HepG2 (cell line): ENCODE measurements around the gene HPCAL4. TPM values are rescaled to one million over a fixed set of nuclear protein-coding genes. Genes with fewer than 3 reads are reported as not detected.

Experiments used
- ATAC-seq: fragments of 200-7000 bp; cut with Tn5 transposase; 3 replicates; pipeline ENCODE4 v1.9.1; 2020; ENCODE audit warnings: mild to moderate bottlenecking, moderate library complexity
- BruUV-seq: library from RNA; stranded (reverse); fragments of 400-500 nt; replicated peaks from 2 replicates; lab custom pipeline; 2021; lab: Mats Ljungman, UMichigan
- CTCF ChIA-PET: fragments of 300-600 bp; formaldehyde crosslinking; extraction: SDS; loops from one replicate; lab custom pipeline; 2021; ENCODE audit warnings: low total read pairs, inconsistent platforms, low intra/inter-chr PET ratio; lab: Yijun Ruan, JAX
- POLR2A ChIA-PET: fragments of 350-600 bp; sonication (Branson Sonifier 250); formaldehyde crosslinking; loops from one replicate; lab custom pipeline; 2020; ENCODE audit warnings: antibody characterized with exemption, inconsistent platforms; lab: Yijun Ruan, JAX
- DNase-seq: peaks from one replicate; pipeline ENCODE4 v3.0.0-alpha.2; 2015; ENCODE audit warnings: low spot score
- FAIRE-seq: peaks from 3 replicates; lab custom pipeline; 2011; peaks lifted over from hg19 to GRCh38; lab: Jason Lieb, UNC
- H2AFZ ChIP-seq: one replicate; pipeline ENCODE4 v1.6.1; 2011; ENCODE audit warnings: low read length, inconsistent platforms
- H3K27ac ChIP-seq: fragments of 300-600 bp; 3 replicates; pipeline ENCODE4 v1.8.0; 2011; ENCODE audit warnings: mixed run types, mild to moderate bottlenecking, mixed read lengths, low read length, inconsistent platforms; ENCODE audit not compliant: insufficient read depth; ENCODE audit errors: extremely low read length
- H3K27me3 ChIP-seq, 2 experiments: fragments of 200-600 bp in 1 of 2; 2 replicates in 1 of 2; 3 replicates in 1 of 2; pipeline versions ENCODE4 v1.6.0 to v1.8.0; 2011; ENCODE audit warnings: low read length in 2 of 2, mild to moderate bottlenecking in 2 of 2, moderate library complexity in 2 of 2, inconsistent platforms in 1 of 2; ENCODE audit not compliant: insufficient read depth in 2 of 2, control insufficient read depth in 1 of 2
- H3K36me3 ChIP-seq, 2 experiments: fragments of 200-600 bp in 1 of 2; replicated peaks in 1 of 2; 2 replicates in 1 of 2; 3 replicates in 1 of 2; pipeline versions ENCODE4 v1.5.1 to v1.8.0; 2011; ENCODE audit warnings: low read length in 2 of 2, inconsistent platforms in 1 of 2; ENCODE audit not compliant: insufficient read depth in 2 of 2, control insufficient read depth in 1 of 2
- H3K4me1 ChIP-seq: 2 replicates; pipeline ENCODE4 v1.5.1; 2012; ENCODE audit warnings: low read length, inconsistent platforms; ENCODE audit not compliant: insufficient read depth
- H3K4me2 ChIP-seq: 2 replicates; pipeline ENCODE4 v1.6.0; 2011; ENCODE audit warnings: low read depth, low read length, inconsistent platforms
- H3K4me3 ChIP-seq, 3 experiments: fragments of 200-600 bp in 1 of 3; sonication (generic), shearing (Covaris generic) in 1 of 3; replicated peaks in 1 of 3; 2 replicates each; pipeline ENCODE4 v1.5.1; 2011 to 2016; ENCODE audit warnings: low read length in 3 of 3, inconsistent platforms in 2 of 3, low read depth in 2 of 3, mild to moderate bottlenecking in 2 of 3, control low read depth in 1 of 3, mixed read lengths in 1 of 3; ENCODE audit not compliant: insufficient read depth in 1 of 3
- H3K79me2 ChIP-seq: one replicate; pipeline ENCODE4 v1.6.1; 2011; ENCODE audit warnings: low read length, inconsistent platforms; ENCODE audit not compliant: insufficient read depth
- H3K9ac ChIP-seq: 2 replicates; pipeline ENCODE4 v1.6.0; 2011; ENCODE audit warnings: mild to moderate bottlenecking, low read depth, low read length, inconsistent platforms; ENCODE audit not compliant: insufficient read depth
- H3K9me3 ChIP-seq: 2 replicates; pipeline ENCODE4 v1.5.1; 2012; ENCODE audit warnings: mild to moderate bottlenecking, low read length
- H4K20me1 ChIP-seq: 2 replicates; pipeline ENCODE4 v1.6.0; 2011; ENCODE audit warnings: inconsistent platforms, mild to moderate bottlenecking, low read length, moderate library complexity; ENCODE audit not compliant: insufficient read depth
- DMAP1 ChIP-seq: IDR thresholded peaks from 2 replicates; pipeline ENCODE4 v1.6.1; 2016
- KDM6A ChIP-seq: IDR thresholded peaks from 2 replicates; pipeline ENCODE4 v1.6.1; 2016; ENCODE audit warnings: low read depth
- MTF1 ChIP-seq: sonication (generic); formaldehyde crosslinking; IDR thresholded peaks from 2 replicates; pipeline ENCODE4 v1.5.0; 2020; ENCODE audit warnings: missing genetic modification reagents
- SMC3 ChIP-seq: IDR thresholded peaks from 2 replicates; pipeline ENCODE4 v1.6.1; 2011; ENCODE audit warnings: low read length, improper control_type of control experiment
- ZBTB7B ChIP-seq: sonication (generic); formaldehyde crosslinking; IDR thresholded peaks from 2 replicates; pipeline ENCODE4 v1.4.0; 2020; ENCODE audit warnings: missing genetic modification reagents
- ZFY ChIP-seq: sonication (generic); formaldehyde crosslinking; IDR thresholded peaks from 2 replicates; pipeline ENCODE4 v1.4.0; 2020; ENCODE audit warnings: missing genetic modification reagents
- ZMAT3 ChIP-seq: sonication (generic); formaldehyde crosslinking; conservative IDR thresholded peaks from 2 replicates; pipeline ENCODE4 v1.7.0; 2021; ENCODE audit warnings: missing genetic modification reagents
- ZNF550 ChIP-seq: sonication (generic); formaldehyde crosslinking; IDR thresholded peaks from 2 replicates; pipeline ENCODE4 v1.4.0; 2020; ENCODE audit warnings: mild to moderate bottlenecking, missing genetic modification reagents, borderline replicate concordance
- ZNF749 ChIP-seq: sonication (generic); formaldehyde crosslinking; IDR thresholded peaks from 2 replicates; pipeline ENCODE4 v1.8.0; 2022; ENCODE audit warnings: mild to moderate bottlenecking, missing genetic modification reagents, moderate library complexity, borderline replicate concordance
- WGBS: methylation state at CpG from one replicate; pipeline ENCODE4 v1.1.6; 2017; ENCODE audit warnings: low lambda C conversion rate; 5-methylcytosine and 5-hydroxymethylcytosine counted together
- in situ Hi-C: cut with HindIII; loops from 2 replicates; pipeline ENCODE4 v1.10.0; 2017; ENCODE audit warnings: low pct_unique_long_range_greater_than_20kb; ENCODE audit not compliant: extremely low pct_ligation_motif_present
- intact Hi-C: fragments of 100-400 bp; cut with micrococcal nuclease; formaldehyde crosslinking; loops from one replicate; pipeline ENCODE4 v1.10.0; 2022; ENCODE audit not compliant: unreplicated experiment
- polyA plus RNA-seq, 8 experiments: library from polyadenylated mRNA; depleted of rRNA in 3 of 8; stranded (reverse) in 7 of 8; unstranded in 1 of 8; fragments of >200 nt; fragmentation: Illumina TruSeq in 4 of 8; extraction: Trizol in 4 of 8; gene quantifications; 2 replicates each; pipeline versions ENCODE4 v1.2.1 to v1.2.3, GENCODE V29; 2011 to 2016; ENCODE audit warnings: low read depth in 4 of 8, missing spikeins in 1 of 8, mixed read lengths in 1 of 8; ENCODE audit not compliant: insufficient read depth in 1 of 8
- total RNA-seq, 5 experiments: library from RNA; depleted of rRNA; stranded (reverse); fragments of >200 nt; fragmentation: Illumina TruSeq; extraction: Trizol; gene quantifications; 2 replicates each; pipeline ENCODE4 v1.2.3, GENCODE V29; 2016; ENCODE audit warnings: low read depth in 1 of 5
- TF ChIP-seq, protein P1 (sequence below): sonication (generic); formaldehyde crosslinking; IDR thresholded peaks from 2 replicates; pipeline ENCODE4 v1.4.0; 2020; ENCODE audit warnings: missing genetic modification reagents
- TF ChIP-seq, protein P2 (sequence below): IDR thresholded peaks from 2 replicates; pipeline ENCODE4 v1.6.1; 2016; ENCODE audit warnings: control low read depth
- TF ChIP-seq, protein P3 (sequence below): sonication (generic); formaldehyde crosslinking; IDR thresholded peaks from 2 replicates; pipeline ENCODE4 v1.4.0; 2020; ENCODE audit warnings: missing genetic modification reagents
- TF ChIP-seq, protein P4 (sequence below): sonication (generic); formaldehyde crosslinking; IDR thresholded peaks from 2 replicates; pipeline ENCODE4 v1.4.0; 2020; ENCODE audit warnings: missing genetic modification reagents
- TF ChIP-seq, protein P5 (sequence below): sonication (generic); formaldehyde crosslinking; IDR thresholded peaks from 2 replicates; pipeline ENCODE4 v1.4.0; 2020; ENCODE audit warnings: missing genetic modification reagents, low read depth, mild to moderate bottlenecking, borderline replicate concordance

The HPCAL4 gene
- total and polyA plus RNA-seq, 2 of the 13 experiments (the other 11 are each of a cell fraction or from before 2014, with no cell fraction given): not detected

DNA sequence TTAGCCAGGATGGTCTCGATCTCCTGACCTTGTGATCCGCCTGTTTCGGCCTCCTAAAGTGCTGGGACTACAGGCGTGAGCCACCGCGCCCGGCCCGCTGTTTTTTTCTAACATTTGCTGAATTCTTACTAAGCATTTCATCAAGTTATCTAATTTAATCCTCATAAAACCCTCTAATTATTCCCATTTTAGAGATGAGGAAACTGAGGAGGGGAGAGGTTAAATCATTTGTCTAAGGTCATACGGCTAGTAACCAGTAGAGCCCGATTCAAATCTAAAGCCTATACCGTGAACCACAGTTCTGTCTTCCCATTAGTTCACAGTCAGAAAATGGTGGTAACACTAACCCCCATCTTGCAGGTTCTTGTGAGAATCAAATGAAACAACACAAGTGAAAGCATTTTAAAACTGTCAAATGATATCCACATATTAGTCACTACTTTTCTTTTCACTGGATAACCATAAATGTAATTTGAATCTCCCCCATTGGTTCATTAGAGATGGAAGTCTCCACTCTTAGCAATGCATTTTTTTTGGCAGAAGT, 62.4 kb downstream of the HPCAL4 start:
- H3K36me3 ChIP-seq: no peaks in the 10 kb centered on the region
- H3K4me1 ChIP-seq: no peaks in the 10 kb centered on the region
- H3K9ac ChIP-seq: no peak overlapping the region
- TF ChIP-seq ZMAT3: no peak
- TF ChIP-seq KDM6A: no peak
- TF ChIP-seq DMAP1 (CRISPR knock-in tag): no peak
- no peak for TF ChIP-seq ZNF749 (CRISPR knock-in tag)
- TF ChIP-seq, protein P1, sequence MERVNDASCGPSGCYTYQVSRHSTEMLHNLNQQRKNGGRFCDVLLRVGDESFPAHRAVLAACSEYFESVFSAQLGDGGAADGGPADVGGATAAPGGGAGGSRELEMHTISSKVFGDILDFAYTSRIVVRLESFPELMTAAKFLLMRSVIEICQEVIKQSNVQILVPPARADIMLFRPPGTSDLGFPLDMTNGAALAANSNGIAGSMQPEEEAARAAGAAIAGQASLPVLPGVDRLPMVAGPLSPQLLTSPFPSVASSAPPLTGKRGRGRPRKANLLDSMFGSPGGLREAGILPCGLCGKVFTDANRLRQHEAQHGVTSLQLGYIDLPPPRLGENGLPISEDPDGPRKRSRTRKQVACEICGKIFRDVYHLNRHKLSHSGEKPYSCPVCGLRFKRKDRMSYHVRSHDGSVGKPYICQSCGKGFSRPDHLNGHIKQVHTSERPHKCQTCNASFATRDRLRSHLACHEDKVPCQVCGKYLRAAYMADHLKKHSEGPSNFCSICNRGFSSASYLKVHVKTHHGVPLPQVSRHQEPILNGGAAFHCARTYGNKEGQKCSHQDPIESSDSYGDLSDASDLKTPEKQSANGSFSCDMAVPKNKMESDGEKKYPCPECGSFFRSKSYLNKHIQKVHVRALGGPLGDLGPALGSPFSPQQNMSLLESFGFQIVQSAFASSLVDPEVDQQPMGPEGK (CRISPR knock-in tag): no peak
- TF ChIP-seq, protein P2, sequence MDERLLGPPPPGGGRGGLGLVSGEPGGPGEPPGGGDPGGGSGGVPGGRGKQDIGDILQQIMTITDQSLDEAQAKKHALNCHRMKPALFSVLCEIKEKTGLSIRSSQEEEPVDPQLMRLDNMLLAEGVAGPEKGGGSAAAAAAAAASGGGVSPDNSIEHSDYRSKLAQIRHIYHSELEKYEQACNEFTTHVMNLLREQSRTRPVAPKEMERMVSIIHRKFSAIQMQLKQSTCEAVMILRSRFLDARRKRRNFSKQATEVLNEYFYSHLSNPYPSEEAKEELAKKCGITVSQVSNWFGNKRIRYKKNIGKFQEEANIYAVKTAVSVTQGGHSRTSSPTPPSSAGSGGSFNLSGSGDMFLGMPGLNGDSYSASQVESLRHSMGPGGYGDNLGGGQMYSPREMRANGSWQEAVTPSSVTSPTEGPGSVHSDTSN (CRISPR knock-in tag): no peak
- TF ChIP-seq, protein P3, sequence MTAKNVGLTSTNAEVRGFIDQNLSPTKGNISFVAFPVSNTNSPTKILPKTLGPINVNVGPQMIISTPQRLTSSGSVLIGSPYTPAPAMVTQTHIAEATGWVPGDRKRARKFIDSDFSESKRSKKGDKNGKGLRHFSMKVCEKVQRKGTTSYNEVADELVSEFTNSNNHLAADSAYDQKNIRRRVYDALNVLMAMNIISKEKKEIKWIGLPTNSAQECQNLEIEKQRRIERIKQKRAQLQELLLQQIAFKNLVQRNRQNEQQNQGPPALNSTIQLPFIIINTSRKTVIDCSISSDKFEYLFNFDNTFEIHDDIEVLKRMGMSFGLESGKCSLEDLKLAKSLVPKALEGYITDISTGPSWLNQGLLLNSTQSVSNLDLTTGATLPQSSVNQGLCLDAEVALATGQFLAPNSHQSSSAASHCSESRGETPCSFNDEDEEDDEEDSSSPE (CRISPR knock-in tag): no peak
- TF ChIP-seq, protein P4, sequence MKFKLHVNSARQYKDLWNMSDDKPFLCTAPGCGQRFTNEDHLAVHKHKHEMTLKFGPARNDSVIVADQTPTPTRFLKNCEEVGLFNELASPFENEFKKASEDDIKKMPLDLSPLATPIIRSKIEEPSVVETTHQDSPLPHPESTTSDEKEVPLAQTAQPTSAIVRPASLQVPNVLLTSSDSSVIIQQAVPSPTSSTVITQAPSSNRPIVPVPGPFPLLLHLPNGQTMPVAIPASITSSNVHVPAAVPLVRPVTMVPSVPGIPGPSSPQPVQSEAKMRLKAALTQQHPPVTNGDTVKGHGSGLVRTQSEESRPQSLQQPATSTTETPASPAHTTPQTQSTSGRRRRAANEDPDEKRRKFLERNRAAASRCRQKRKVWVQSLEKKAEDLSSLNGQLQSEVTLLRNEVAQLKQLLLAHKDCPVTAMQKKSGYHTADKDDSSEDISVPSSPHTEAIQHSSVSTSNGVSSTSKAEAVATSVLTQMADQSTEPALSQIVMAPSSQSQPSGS (CRISPR knock-in tag): no peak
- no peak for TF ChIP-seq ZFY (CRISPR knock-in tag)
- no peak for TF ChIP-seq SMC3
- TF ChIP-seq ZBTB7B (CRISPR knock-in tag): no peak
- TF ChIP-seq, protein P5, sequence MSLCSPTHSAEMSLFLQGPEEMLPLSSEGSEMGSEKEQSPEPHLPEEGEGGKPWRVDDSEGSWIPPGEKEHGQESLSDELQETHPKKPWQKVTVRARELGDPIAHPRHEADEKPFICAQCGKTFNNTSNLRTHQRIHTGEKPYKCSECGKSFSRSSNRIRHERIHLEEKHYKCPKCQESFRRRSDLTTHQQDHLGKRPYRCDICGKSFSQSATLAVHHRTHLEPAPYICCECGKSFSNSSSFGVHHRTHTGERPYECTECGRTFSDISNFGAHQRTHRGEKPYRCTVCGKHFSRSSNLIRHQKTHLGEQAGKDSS (CRISPR knock-in tag): no peak
- TF ChIP-seq MTF1 (CRISPR knock-in tag): no peak
- no peak for TF ChIP-seq ZNF550 (CRISPR knock-in tag)
- ChIA-PET POLR2A (no interaction called here), CTCF (no interaction called here)
- H3K79me2 ChIP-seq: no peaks in the 10 kb centered on the region
- no TSS peak for BruUV-seq
- H3K4me3 ChIP-seq: no peak overlapping the region
- ATAC-seq (no peak), DNase-seq (no peak), FAIRE-seq (no peak)
- H3K27me3 ChIP-seq: peaks cover 5 to 65% of the 10 kb centered on the region in 2 experiments
- intact Hi-C loops (no loop called here), in situ Hi-C loops (no loop called here)
- no peak overlapping the region for H2AFZ ChIP-seq
- WGBS: 72% methylated on average over 11 of the region's 11 CpGs
- no peak overlapping the region for H3K4me2 ChIP-seq
- no peak overlapping the region for H3K27ac ChIP-seq
- no peaks in the 10 kb centered on the region for H4K20me1 ChIP-seq
- no peaks in the 10 kb centered on the region for H3K9me3 ChIP-seq
